ENCODE measurements around the gene PLAAT4. TPM values are rescaled to one million over a fixed set of nuclear protein-coding genes. Genes with fewer than 3 reads are reported as not detected.
"Not testable (repeated sequence)": the region's sequence is repeated elsewhere in the genome, so short reads cannot be mapped to it uniquely, and the experiment has no call there.

PLAAT4 gene
- total RNA-seq, 1 experiment from 2014 or later: 1.2 TPM

GRCh38 chr11:63529373-63529772 lies 7.2 kb upstream of the PLAAT4 start:
- H3K9me3 ChIP-seq; H3K27me3 ChIP-seq (replicated peaks; ENCODE audit: control insufficient read depth, insufficient read depth, low read length); H3K36me3 Mint-ChIP-seq (ENCODE audit: insufficient read depth, unreplicated experiment); H3K36me3 ChIP-seq (ENCODE audit: control insufficient read depth, insufficient read depth, low read length); BruUV-seq (replicated peaks); H3K27me3 Mint-ChIP-seq (ENCODE audit: insufficient read depth, unreplicated experiment); H3K9me3 Mint-ChIP-seq (ENCODE audit: unreplicated experiment); CTCF ChIA-PET; DNase-seq: not testable (repeated sequence)
- Mint-ChIP-seq H3K27ac (ENCODE audit: unreplicated experiment) (peak overlapping the region; percentile 99), H3K4me1 (ENCODE audit: low read depth, unreplicated experiment) (peaks cover 53% of the 10 kb centered on the region), H3K4me3 (ENCODE audit: unreplicated experiment) (peak overlapping the region; percentile 78)
- H3K4me3 ChIP-seq (ENCODE audit: low read depth, low read length): peak overlapping the region; percentile 36
- peaks cover 61% of the 10 kb centered on the region for H3K4me1 ChIP-seq
- intact Hi-C loops (cut with micrococcal nuclease; ENCODE audit: unreplicated experiment): loop anchor here (5.0 kb wide), 1 partner anchor 93 kb away; no protein-coding TSS in a partner anchor
- POLR2A ChIA-PET: interaction anchor here (1.1 kb wide), 1 partner anchor 144 kb away, joined by 5 read pairs; no protein-coding TSS in a partner anchor

GRCh38 chr11:63530021-63530420 lies 6.6 kb upstream of the PLAAT4 start:
- Mint-ChIP-seq H3K27ac (ENCODE audit: unreplicated experiment) (peak overlapping the region; percentile 99), H3K36me3 (ENCODE audit: insufficient read depth, unreplicated experiment) (peaks cover 9% of the 10 kb centered on the region), H3K27me3 (ENCODE audit: insufficient read depth, unreplicated experiment) (no peaks in the 10 kb centered on the region), H3K9me3 (ENCODE audit: unreplicated experiment) (no peaks in the 10 kb centered on the region), H3K4me1 (ENCODE audit: low read depth, unreplicated experiment) (peaks cover 53% of the 10 kb centered on the region), H3K4me3 (ENCODE audit: unreplicated experiment) (peak overlapping the region; percentile 78)
- ChIA-PET CTCF (no interaction called here), POLR2A (interaction anchor here (1.1 kb wide), 1 partner anchor 143 kb away, joined by 5 read pairs; no protein-coding TSS in a partner anchor)
- no TSS peak for BruUV-seq (replicated peaks)
- H3K27me3 ChIP-seq (replicated peaks; ENCODE audit: control insufficient read depth, insufficient read depth, low read length): no peaks in the 10 kb centered on the region
- peak overlapping the region; percentile 36 for H3K4me3 ChIP-seq (ENCODE audit: low read depth, low read length)
- intact Hi-C loops (cut with micrococcal nuclease; ENCODE audit: unreplicated experiment): loop anchor here (5.0 kb wide), 3 partner anchors 37 to 107 kb away; partner anchors contain the start of gene PLAAT5
- TF ChIP-seq CTCF (IDR thresholded peaks at IDR 0.05; ENCODE audit: insufficient read depth in 1 of 2, low read depth in 1 of 2, low read length in 1 of 2, severe bottlenecking in 1 of 2, unreplicated experiment in 1 of 2): no peak
- H3K4me1 ChIP-seq: peaks cover 63% of the 10 kb centered on the region
- H3K36me3 ChIP-seq (ENCODE audit: control insufficient read depth, insufficient read depth, low read length): no peaks in the 10 kb centered on the region
- DNase-seq: no peak
- no peaks in the 10 kb centered on the region for H3K9me3 ChIP-seq

GRCh38 chr11:63531074-63531792 lies 5.4 kb upstream of the PLAAT4 start:
- POLR2A ChIA-PET; BruUV-seq (replicated peaks): not testable (repeated sequence)
- intact Hi-C loops (cut with micrococcal nuclease; ENCODE audit: unreplicated experiment): loop anchor here (5.0 kb wide), 3 partner anchors 36 to 106 kb away; partner anchors contain the start of gene PLAAT5

GRCh38 chr11:63532117-63532516 lies 4.5 kb upstream of the PLAAT4 start:
- no peak for DNase-seq
- no TSS peak for BruUV-seq (replicated peaks)
- ChIA-PET CTCF (no interaction called here), POLR2A (no interaction called here)
- Histone ChIP-seq H3K4me1 (peaks cover 67% of the 10 kb centered on the region), H3K4me3 (ENCODE audit: low read depth, low read length) (no peak overlapping the region), H3K9me3 (no peaks in the 10 kb centered on the region), H3K27me3 (replicated peaks; ENCODE audit: control insufficient read depth, insufficient read depth, low read length) (no peaks in the 10 kb centered on the region), H3K36me3 (ENCODE audit: control insufficient read depth, insufficient read depth, low read length) (no peaks in the 10 kb centered on the region)
- H3K27ac Mint-ChIP-seq (ENCODE audit: unreplicated experiment): peak overlapping the region; percentile 95
- TF ChIP-seq CTCF (IDR thresholded peaks at IDR 0.05; ENCODE audit: insufficient read depth in 1 of 2, low read depth in 1 of 2, low read length in 1 of 2, severe bottlenecking in 1 of 2, unreplicated experiment in 1 of 2): no peak
- no peaks in the 10 kb centered on the region for H3K27me3 Mint-ChIP-seq (ENCODE audit: insufficient read depth, unreplicated experiment)
- peak overlapping the region; percentile 25 for H3K4me3 Mint-ChIP-seq (ENCODE audit: unreplicated experiment)
- peaks cover 9% of the 10 kb centered on the region for H3K36me3 Mint-ChIP-seq (ENCODE audit: insufficient read depth, unreplicated experiment)
- H3K9me3 Mint-ChIP-seq (ENCODE audit: unreplicated experiment): no peaks in the 10 kb centered on the region
- H3K4me1 Mint-ChIP-seq (ENCODE audit: low read depth, unreplicated experiment): peaks cover 53% of the 10 kb centered on the region
- intact Hi-C loops (cut with micrococcal nuclease; ENCODE audit: unreplicated experiment): loop anchor here (5.0 kb wide), 3 partner anchors 35 to 105 kb away; partner anchors contain the start of gene PLAAT5

More at GRCh38 chr11:63531074-63531792, 5.4 kb upstream of the PLAAT4 start:
- H3K4me1 ChIP-seq: peaks cover 64% of the 10 kb centered on the region
- H3K27me3 Mint-ChIP-seq (ENCODE audit: insufficient read depth, unreplicated experiment); H3K36me3 Mint-ChIP-seq (ENCODE audit: insufficient read depth, unreplicated experiment); H3K9me3 Mint-ChIP-seq (ENCODE audit: unreplicated experiment); CTCF ChIA-PET; H3K4me3 ChIP-seq (ENCODE audit: low read depth, low read length); H3K9me3 ChIP-seq; H3K27me3 ChIP-seq (replicated peaks; ENCODE audit: control insufficient read depth, insufficient read depth, low read length); H3K36me3 ChIP-seq (ENCODE audit: control insufficient read depth, insufficient read depth, low read length): not testable (repeated sequence)
- peak overlapping the region; percentile 48 for H3K4me3 Mint-ChIP-seq (ENCODE audit: unreplicated experiment)
- H3K27ac Mint-ChIP-seq (ENCODE audit: unreplicated experiment): peak overlapping the region; percentile 95
- DNase-seq: peak; percentile 45 to 66
- H3K4me1 Mint-ChIP-seq (ENCODE audit: low read depth, unreplicated experiment): peaks cover 53% of the 10 kb centered on the region
